Measurements from ENCODE around the gene TLCD3A.

GRCh38 chr17:750431-751037 is 18.1 kb downstream of the TLCD3A start:
- no peak for TF ChIP-seq TAF1 (IDR thresholded peaks at IDR 0.05; ENCODE audit: borderline replicate concordance, low read depth, low read length)
- no peak for TF ChIP-seq POLR2A (IDR thresholded peaks at IDR 0.05; ENCODE audit: low read depth, low read length)
- no peak for TF ChIP-seq POLR2AphosphoS5 (IDR thresholded peaks at IDR 0.05; ENCODE audit: low read depth, low read length)
